GM21423 (cell line): ENCODE results near the gene PCDHB8.
"Not testable (repeated sequence)": the region's sequence is repeated elsewhere in the genome, so short reads cannot be mapped to it uniquely, and the experiment has no call there.

Experiments used
- ATAC-seq: cut with Tn5 transposase; IDR thresholded peaks from one replicate; pipeline ENCODE4 v1.9.1; 2021; ENCODE audit warnings: mild to moderate bottlenecking, moderate library complexity; ENCODE audit not compliant: unreplicated experiment

PCDHB8 gene

DNA sequence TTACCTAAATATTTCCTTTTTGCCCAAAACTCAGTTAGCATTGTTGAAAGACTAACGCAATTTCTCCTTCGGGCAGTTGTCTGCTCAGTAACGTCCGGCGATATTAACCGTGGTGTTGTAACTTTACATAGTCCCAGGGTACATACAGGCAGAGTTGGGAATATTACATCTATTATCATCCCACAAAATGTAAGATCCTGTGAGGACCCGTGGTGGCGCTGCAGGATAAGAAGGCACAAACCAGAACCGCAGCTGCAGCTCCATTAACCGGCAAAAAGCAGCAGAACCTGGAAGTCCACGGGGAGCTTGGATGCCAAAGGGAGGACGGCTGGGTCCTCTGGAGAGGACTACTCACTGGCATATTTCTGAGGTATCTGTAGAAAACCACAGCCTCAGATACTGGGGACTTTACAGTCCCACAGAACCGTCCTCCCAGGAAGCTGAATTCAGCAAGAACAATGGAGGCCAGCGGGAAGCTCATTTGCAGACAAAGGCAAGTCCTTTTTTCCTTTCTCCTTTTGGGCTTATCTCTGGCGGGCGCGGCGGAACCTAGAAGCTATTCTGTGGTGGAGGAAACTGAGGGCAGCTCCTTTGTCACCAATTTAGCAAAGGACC lies at the start of gene PCDHB8:
TSS of gene PCDHB8 (plus strand) at position 214 of the 615 bp plus-strand sequence. CDS start at position 459, 245 bp downstream.
- ATAC-seq = not testable (repeated sequence)

DNA sequence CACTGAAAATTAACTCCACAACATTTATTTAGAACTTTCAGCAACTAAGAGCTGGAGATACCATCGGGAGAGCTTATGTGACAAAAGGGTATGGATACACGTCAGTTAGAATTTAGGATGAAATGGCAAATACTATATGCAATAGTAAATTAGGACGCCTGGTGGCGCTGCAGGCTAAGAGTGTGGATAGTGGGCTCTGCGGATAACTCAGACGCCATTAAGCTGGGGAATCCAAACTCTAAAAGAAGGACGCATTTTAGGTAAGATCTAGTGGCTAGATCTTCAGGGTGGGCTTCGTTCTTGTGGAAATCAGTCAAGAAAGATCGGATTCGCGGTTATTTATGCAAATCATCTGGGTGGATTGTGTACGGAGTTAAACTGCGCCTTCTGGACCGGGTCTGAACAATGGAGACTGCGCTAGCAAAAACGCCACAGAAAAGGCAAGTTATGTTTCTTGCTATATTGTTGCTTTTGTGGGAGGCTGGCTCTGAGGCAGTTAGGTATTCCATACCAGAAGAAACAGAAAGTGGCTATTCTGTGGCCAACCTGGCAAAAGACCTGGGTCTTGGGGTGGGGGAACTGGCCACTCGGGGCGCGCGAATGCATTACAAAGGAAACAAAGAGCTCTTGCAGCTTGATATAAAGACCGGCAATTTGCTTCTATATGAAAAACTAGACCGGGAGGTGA lies 42.4 kb upstream of the PCDHB8 start, which contains the start of gene PCDHB5:
TSS of gene PCDHB5 (plus strand) at position 177 of the 688 bp plus-strand sequence. CDS start at position 406, 229 bp downstream.
- ATAC-seq = no peak

DNA sequence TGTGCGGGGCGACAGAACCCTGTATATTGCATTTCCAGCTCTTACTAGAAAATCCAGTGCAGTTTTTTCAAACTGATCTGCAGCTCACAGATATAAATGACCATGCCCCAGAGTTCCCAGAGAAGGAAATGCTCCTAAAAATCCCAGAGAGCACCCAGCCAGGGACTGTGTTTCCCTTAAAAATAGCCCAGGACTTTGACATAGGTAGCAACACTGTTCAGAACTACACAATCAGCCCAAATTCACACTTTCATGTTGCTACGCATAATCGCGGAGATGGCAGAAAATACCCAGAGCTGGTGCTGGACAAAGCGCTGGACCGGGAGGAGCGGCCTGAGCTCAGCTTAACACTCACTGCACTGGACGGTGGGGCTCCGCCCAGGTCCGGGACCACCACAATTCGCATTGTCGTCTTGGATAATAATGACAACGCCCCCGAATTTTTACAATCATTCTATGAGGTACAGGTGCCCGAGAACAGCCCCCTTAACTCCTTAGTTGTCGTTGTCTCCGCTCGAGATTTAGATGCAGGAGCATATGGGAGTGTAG lies 41.8 kb upstream of the PCDHB8 start:
- ATAC-seq = no peak

DNA sequence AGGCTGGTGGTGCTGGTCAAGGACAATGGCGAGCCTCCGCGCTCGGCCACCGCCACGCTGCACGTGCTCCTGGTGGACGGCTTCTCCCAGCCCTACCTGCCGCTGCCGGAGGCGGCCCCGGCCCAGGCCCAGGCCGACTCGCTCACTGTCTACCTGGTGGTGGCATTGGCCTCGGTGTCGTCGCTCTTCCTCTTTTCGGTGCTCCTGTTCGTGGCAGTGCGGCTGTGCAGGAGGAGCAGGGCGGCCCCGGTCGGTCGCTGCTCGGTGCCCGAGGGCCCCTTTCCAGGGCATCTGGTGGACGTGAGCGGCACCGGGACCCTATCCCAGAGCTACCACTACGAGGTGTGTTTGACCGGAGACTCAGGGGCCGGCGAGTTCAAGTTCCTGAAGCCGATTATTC lies 40.2 kb upstream of the PCDHB8 start:
- not testable (repeated sequence) for ATAC-seq

DNA sequence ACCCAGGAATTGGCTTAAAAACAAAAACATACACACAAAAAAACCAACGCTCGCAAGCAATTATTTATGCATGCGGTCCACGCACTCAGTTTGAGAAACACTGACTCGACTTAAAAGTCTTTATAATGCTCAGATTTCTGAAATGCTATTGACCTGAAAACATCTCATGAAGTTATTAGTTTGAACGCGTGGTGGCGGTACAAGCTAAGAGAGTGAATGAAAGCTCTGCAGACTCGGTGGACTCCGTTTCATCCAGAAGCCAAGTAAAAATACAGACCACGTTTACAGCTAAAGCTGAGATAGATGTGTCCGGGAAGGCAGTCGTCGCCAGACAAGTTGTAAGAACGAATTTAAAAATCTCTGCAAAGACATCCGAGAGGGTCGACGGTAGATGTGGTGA lies 27.8 kb upstream of the PCDHB8 start, which contains the start of gene PCDHB6:
TSS of gene PCDHB6 (plus strand) at position 246 of the 400 bp plus-strand sequence. CDS start 201 bp downstream, outside the sequence.
- no peak for ATAC-seq

DNA sequence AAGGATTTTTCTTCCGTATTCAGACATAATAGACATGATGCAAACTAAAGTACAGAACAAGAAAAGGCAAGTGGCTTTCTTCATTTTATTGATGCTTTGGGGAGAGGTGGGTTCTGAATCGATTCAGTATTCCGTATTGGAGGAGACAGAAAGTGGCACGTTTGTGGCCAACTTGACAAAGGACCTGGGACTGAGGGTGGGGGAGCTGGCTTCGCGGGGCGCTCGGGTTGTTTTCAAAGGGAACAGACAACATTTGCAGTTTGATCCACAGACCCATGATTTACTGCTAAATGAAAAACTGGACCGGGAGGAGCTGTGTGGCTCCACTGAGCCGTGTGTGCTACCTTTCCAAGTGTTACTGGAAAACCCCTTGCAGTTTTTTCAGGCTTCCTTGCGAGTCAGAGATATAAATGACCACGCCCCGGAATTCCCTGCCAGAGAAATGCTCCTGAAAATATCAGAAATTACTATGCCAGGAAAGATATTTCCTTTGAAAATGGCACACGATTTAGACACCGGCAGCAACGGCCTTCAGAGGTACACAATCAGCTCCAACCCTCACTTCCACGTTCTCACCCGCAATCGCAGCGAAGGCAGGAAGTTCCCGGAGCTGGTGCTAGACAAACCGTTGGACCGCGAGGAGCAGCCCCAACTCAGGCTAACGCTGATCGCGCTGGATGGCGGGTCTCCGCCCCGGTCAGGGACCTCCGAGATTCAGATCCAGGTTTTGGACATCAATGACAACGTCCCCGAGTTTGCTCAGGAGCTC lies 27.2 kb upstream of the PCDHB8 start:
- ATAC-seq = no peak

DNA sequence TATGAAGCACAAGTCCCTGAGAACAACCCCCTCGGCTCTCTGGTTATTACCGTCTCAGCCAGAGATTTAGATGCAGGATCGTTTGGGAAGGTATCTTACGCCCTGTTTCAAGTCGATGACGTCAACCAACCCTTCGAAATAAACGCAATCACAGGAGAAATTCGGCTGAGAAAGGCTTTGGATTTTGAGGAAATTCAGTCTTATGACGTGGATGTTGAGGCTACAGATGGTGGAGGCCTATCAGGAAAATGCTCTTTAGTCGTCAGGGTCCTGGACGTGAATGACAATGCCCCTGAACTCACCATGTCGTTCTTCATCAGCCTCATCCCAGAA lies 26.6 kb upstream of the PCDHB8 start:
- ATAC-seq = no peak

DNA sequence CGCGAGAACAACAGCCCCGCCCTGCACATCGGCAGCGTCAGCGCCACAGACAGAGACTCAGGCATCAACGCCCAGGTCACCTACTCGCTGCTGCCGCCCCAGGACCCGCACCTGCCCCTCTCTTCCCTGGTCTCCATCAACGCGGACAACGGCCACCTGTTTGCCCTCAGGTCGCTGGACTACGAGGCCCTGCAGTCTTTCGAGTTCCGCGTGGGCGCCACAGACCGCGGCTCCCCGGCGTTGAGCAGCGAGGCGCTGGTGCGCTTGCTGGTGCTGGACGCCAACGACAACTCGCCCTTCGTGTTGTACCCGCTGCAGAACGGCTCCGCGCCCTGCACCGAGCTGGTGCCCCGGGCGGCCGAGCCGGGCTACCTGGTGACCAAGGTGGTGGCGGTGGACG lies 26.0 kb upstream of the PCDHB8 start:
- not testable (repeated sequence) for ATAC-seq

DNA sequence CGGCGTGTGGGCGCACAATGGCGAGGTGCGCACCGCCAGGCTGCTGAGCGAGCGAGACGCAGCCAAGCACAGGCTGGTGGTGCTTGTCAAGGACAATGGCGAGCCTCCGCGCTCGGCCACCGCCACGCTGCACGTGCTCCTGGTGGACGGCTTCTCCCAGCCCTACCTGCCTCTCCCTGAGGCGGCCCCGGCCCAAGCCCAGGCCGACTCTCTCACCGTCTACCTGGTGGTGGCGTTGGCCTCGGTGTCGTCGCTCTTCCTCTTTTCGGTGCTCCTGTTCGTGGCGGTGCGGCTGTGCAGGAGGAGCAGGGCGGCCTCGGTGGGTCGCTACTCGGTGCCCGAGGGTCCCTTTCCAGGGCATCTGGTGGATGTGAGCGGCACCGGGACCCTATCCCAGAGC lies 25.5 kb upstream of the PCDHB8 start:
- not testable (repeated sequence) for ATAC-seq

DNA sequence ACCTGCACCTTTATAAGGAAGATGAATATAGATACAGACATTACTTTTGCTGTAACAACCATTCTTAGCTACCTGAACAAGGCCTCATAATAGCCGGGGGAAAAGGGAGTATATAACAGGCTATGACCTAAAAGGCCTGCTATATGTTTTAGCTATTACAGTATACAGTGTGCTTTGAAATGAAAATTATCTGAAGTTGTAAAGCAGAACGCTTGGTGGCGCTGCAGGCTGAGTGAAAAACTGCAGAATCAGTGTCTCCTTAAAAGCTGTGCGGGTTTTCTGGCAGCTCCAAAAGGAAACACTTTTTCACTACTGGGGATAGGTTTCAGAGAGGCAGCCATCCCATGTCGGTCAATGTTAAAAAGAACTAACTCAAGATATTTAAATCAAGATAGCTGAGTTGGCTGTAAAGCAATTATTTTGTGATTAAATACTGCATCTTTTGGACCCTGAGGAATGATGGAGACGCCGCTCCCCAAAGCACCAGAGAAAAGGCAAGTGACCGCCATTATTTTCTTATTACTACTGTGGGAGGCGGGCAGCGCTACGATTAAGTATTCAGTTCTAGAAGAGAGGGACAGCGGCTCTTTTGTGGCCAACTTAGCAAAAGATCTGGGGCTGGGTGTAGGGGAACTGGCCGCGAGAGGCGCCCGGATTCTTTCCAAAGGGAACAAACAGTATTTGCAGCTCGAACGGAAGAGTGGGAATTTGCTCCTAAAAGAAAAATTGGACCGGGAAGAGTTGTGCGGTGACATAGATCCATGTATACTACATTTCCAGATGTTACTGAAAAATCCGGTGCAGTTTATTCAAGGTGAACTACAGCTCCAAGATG lies 21.8 kb upstream of the PCDHB8 start:
- no peak for ATAC-seq

DNA sequence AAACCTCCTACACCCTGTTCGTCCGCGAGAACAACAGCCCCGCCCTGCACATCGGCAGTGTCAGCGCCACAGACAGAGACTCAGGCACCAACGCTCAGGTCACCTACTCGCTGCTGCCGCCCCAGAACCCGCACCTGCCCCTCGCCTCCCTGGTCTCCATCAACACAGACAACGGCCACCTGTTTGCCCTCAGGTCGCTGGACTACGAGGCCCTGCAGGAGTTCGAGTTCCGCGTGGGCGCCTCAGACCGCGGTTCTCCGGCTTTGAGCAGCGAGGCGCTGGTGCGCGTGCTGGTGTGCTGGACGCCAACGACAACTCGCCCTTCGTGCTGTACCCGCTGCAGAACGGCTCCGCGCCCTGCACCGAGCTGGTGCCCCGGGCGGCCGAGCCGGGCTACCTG lies 20.2 kb upstream of the PCDHB8 start:
- not testable (repeated sequence) for ATAC-seq

DNA sequence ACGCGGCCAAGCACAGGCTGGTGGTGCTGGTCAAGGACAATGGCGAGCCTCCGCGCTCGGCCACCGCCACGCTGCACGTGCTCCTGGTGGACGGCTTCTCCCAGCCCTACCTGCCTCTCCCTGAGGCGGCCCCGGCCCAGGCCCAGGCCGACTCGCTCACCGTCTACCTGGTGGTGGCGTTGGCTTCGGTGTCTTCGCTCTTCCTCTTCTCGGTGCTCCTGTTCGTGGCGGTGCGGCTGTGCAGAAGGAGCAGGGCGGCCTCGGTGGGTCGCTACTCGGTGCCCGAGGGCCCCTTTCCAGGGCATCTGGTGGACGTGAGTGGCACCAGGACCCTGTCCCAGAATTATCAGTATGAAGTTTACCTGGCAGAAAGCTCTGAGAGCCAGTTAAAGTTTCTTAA lies 19.7 kb upstream of the PCDHB8 start:
- ATAC-seq = not testable (repeated sequence)

DNA sequence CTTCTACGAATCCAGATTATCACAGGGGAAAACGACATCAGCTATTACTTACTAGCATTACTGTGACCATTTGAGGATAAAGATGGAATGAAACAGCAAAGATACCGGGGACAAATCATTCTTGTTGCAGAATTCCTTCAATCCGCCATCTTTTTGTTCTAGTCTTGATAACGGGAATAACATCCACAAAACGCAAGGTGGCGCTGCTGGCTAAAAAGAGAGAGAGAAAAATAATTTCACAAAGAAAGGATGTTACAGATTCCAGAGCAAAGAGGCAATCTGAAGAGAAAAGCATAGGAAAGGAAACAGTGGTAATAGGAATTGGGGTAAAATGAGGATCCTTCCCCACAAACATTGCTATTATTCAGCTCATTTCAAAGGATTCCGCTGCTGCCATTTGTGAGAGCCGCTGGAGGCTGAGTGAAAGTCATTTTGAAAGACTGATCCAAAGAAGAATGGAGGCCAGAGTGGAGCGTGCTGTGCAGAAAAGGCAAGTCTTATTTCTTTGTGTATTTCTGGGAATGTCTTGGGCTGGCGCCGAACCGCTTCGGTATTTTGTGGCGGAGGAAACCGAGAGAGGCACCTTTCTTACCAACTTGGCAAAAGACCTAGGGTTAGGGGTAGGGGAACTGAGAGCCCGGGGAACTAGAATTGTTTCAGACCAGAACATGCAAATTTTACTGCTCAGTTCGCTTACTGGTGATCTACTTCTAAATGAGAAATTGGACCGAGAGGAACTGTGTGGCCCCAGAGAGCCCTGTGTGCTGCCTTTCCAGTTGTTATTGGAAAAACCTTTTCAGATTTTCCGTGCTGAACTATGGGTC lies 5.0 kb upstream of the PCDHB8 start, which contains the start of gene PCDHB7:
TSS of gene PCDHB7 (plus strand) at position 264 of the 824 bp plus-strand sequence. CDS start at position 456, 192 bp downstream.
- no peak for ATAC-seq

DNA sequence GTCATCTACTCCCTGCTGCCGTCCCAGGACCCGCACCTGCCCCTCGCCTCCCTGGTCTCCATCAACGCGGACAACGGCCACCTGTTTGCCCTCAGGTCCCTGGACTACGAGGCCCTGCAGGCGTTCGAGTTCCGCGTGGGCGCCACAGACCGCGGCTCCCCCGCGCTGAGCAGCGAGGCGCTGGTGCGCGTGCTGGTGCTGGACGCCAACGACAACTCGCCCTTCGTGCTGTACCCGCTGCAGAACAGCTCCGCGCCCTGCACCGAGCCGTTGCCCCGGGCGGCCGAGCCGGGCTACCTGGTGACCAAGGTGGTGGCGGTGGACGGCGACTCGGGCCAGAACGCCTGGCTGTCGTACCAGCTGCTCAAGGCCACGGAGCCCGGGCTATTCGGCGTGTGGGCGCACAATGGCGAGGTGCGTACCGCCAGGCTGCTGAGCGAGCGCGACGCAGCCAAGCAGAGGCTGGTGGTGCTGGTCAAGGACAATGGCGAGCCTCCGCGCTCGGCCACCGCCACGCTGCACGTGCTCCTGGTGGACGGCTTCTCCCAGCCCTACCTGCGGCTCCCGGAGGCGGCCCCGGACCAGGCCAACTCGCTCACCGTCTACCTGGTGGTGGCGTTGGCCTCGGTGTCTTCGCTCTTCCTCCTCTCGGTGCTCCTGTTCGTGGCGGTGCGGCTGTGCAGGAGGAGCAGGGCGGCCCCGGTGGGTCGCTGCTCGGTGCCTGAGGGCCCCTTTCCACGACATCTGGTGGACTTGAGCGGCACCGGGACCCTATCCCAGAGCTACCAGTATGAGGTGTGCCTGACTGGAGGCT lies 3.1 kb upstream of the PCDHB8 start:
- ATAC-seq = not testable (repeated sequence)

DNA sequence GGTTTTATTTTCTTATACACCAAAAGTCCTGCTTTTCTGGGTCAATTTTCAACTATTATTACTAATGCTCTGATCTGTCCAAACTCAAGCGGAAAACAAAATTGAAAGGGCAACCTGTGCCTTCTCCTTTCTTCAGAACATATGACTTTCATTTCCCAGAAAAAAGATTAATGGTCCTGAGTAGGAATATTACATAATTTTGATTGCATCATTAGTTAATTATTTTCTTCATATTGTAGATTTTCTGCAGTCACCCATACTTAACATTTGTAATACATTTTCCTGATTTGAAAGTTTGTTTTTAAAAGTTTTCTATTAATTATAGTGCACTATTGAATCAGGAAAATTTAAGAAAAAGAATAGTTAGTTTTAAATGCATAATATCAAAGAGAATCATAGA lies 1.7 kb upstream of the PCDHB8 start:
- no peak for ATAC-seq

DNA sequence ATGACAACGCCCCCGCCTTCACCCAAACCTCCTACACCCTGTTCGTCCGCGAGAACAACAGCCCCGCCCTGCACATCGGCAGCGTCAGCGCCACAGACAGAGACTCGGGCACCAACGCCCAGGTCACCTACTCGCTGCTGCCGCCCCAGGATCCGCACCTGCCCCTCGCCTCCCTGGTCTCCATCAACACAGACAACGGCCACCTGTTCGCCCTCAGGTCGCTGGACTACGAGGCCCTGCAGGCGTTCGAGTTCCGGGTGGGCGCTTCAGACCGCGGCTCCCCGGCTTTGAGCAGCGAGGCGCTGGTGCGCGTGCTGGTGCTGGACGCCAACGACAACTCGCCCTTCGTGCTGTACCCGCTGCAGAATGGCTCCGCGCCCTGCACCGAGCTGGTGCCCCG lies 1.8 kb downstream of the PCDHB8 start:
- not testable (repeated sequence) for ATAC-seq

DNA sequence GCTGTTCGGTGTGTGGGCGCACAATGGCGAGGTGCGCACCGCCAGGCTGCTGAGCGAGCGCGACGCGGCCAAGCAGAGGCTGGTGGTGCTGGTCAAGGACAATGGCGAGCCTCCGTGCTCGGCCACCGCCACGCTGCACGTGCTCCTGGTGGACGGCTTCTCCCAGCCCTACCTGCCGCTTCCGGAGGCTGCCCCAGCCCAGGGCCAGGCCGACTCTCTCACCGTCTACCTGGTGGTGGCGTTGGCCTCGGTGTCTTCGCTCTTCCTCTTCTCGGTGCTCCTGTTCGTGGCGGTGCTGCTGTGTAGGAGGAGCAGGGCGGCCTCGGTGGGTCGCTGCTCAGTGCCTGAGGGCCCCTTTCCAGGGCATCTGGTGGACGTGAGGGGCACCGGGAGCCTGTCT lies 2.3 kb downstream of the PCDHB8 start:
- ATAC-seq = not testable (repeated sequence)

DNA sequence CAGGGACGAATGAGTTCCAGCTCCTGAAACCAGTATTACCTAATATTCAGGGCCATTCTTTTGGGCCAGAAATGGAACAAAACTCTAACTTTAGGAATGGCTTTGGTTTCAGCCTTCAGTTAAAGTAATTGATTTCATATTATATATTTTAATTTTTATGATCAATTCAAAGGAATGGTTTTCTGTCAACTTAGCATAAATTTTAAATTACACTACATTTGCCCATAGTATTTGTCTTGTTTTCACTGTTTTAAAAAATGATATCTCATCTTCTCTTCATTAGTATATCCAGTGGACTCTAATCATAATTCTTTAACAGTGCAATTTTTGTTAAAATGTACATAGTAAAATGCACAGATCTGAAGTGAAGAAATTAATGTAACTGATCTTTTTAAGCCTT lies 2.7 kb downstream of the PCDHB8 start:
- ATAC-seq = no peak

DNA sequence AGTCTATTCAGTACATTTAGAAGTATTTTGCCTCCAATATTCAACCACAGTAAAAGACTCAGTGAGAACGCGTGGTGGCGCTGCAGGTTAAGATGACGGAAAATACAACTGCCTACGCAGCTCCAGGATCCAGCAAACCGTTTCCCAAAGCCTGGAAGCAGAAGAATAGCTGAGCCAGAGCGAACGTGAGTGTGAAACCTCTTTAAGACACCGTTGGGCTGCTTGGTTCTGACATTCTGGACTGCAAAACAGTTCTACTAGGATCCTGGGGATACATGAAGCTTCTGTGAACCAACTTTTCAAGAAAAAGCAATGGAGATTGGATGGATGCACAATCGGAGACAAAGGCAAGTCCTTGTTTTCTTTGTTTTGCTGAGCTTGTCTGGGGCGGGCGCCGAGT lies 4.7 kb downstream of the PCDHB8 start, which contains the start of gene PCDHB16:
TSS of gene PCDHB16 (plus strand) at position 140 of the 400 bp plus-strand sequence. CDS start at position 313, 173 bp downstream.
- no peak for ATAC-seq
